GM12892 (cell line): ENCODE results near the gene ERAP2.

Experiments
- POLR2A ChIP-seq: IDR thresholded peaks from 2 replicates; pipeline ENCODE4 v1.6.1; 2011; ENCODE audit warnings: low read depth, low read length, control low read depth
- POLR2AphosphoS5 ChIP-seq: IDR thresholded peaks from 2 replicates; pipeline ENCODE4 v1.6.1; 2011; ENCODE audit warnings: low read depth, low read length, control low read depth
- TAF1 ChIP-seq: IDR thresholded peaks from 2 replicates; pipeline ENCODE4 v1.6.1; 2011; ENCODE audit warnings: low read depth, mild to moderate bottlenecking, control low read depth, low read length, borderline replicate concordance

DNA sequence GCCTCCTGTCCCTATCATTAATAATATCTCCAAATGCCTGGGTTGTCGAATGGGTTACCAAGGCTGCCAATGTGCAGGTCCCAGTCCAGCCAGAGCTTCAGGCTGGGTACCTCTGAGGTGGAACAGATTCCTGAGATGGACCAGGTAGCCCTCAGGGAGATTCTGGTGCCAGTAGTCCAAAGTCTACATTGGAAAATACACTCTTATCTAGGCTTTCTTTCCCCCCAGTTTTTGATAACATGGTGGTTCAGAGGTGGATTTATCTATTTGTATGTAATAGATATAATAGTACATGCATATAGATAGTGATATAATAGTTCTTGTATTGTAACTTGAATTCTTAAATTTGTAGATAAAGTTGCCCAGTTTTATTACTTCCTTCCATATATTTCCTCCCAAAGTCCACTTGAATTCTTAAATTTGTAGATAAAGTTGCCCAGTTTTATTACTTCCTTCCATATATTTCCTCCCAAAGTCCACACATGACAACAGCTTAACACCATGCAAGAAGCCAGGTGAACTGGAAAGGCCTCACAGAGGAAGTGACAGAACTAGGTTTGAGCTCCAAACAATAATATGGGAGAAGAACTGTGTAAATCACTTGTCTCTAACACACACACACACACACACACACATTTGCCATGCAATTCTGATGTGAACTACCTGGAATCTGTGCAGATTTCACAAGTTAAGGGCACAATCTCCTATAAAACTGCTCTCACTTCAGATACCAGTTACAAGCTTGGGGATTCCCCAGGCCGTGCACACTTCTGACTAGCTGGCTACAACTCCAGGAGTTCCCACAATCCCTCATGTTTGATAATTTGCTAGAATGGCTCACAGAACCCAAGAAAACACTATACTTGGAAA, 37.9 kb upstream of the ERAP2 start:
- TF ChIP-seq POLR2A (no peak), POLR2AphosphoS5 (no peak), TAF1 (no peak)
